ENCODE data around the gene HNRNPD. TPM values are rescaled to one million over a fixed set of nuclear protein-coding genes. Genes with fewer than 3 reads are reported as not detected.

The HNRNPD gene
- total and polyA plus RNA-seq, 2 of the 13 experiments (the other 11 are each of a cell fraction or from before 2014, with no cell fraction given), result 64.0 to 69.7 TPM

DNA sequence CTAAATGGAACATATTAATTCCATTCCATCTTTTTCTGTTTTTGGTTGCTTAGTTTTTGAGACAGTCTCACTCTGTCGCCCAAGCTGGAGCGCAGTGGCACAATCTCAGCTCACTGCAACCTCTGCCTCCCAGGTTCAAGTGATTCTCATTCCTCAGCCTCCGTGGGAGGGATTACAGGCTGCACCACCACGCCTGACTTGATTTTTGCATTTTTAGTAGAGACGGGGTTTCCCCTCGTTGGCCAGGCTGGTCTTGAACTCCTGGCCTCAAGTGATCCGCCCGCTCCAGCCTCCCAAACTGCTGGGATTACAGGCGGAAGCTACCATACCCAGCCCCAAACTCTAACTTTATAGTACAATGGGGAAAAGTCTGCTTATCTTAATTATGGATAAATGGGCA lies 11.2 kb downstream of the HNRNPD start:
- H3K9ac ChIP-seq (ENCODE audit: insufficient read depth, low read depth, low read length), result no peak overlapping the region
- H3K27me3 ChIP-seq (ENCODE audit: control insufficient read depth in 1 of 2, insufficient read depth in 2 of 2, low read length in 2 of 2), result no peaks in the 10 kb centered on the region
- peaks cover 99% of the 10 kb centered on the region for H3K79me2 ChIP-seq (ENCODE audit: insufficient read depth, low read length)
- 93% methylated on average over 9 of the region's 9 CpGs for WGBS (ENCODE audit: low lambda C conversion rate)
- no peak for ATAC-seq
- in situ Hi-C loops (cut with HindIII; ENCODE audit: extremely low pct_ligation_motif_present, low pct_unique_long_range_greater_than_20kb) (no loop called here), intact Hi-C loops (cut with micrococcal nuclease; ENCODE audit: unreplicated experiment) (loop anchor here (5.0 kb wide), 1 partner anchor 55 kb away; no protein-coding TSS in a partner anchor)
- H3K4me1 ChIP-seq (ENCODE audit: insufficient read depth, low read length), result peaks cover 64% of the 10 kb centered on the region
- no peak for DNase-seq (ENCODE audit: low spot score)
- no peak overlapping the region for H3K27ac ChIP-seq (ENCODE audit: extremely low read length, insufficient read depth, low read length)
- no peak for FAIRE-seq
- no peaks in the 10 kb centered on the region for H3K9me3 ChIP-seq (ENCODE audit: low read length)
- H3K4me2 ChIP-seq (ENCODE audit: low read depth, low read length), result 0 out of 2 replicates have a peak overlapping the region, but pooled peaks have one; percentile 15
- no TSS peak for BruUV-seq (replicated peaks)
- H3K4me3 ChIP-seq (replicated peaks in 1 of 3; ENCODE audit: insufficient read depth in 1 of 3, low read depth in 2 of 3, low read length in 3 of 3), result no peak overlapping the region
- POLR2A ChIA-PET, result no interaction called here
- CTCF ChIA-PET (ENCODE audit: low intra/inter-chr PET ratio, low total read pairs), result no interaction called here
- peaks cover 97% of the 10 kb centered on the region for H4K20me1 ChIP-seq (ENCODE audit: insufficient read depth, low read length)
- H3K36me3 ChIP-seq (replicated peaks in 1 of 2; ENCODE audit: control insufficient read depth in 1 of 2, insufficient read depth in 2 of 2, low read length in 2 of 2), result peaks cover 6 to 43% of the 10 kb centered on the region in 2 experiments
- H2AFZ ChIP-seq (ENCODE audit: low read length), result no peak overlapping the region
- TF ChIP-seq AHR (CRISPR knock-in tag; IDR thresholded peaks at IDR 0.05), result no peak
- no peak for TF ChIP-seq NFIC (IDR thresholded peaks at IDR 0.05; ENCODE audit: low read length)
- no peak for TF ChIP-seq TOPORS (CRISPR knock-in tag; IDR thresholded peaks at IDR 0.05)
- TF ChIP-seq, protein P1, sequence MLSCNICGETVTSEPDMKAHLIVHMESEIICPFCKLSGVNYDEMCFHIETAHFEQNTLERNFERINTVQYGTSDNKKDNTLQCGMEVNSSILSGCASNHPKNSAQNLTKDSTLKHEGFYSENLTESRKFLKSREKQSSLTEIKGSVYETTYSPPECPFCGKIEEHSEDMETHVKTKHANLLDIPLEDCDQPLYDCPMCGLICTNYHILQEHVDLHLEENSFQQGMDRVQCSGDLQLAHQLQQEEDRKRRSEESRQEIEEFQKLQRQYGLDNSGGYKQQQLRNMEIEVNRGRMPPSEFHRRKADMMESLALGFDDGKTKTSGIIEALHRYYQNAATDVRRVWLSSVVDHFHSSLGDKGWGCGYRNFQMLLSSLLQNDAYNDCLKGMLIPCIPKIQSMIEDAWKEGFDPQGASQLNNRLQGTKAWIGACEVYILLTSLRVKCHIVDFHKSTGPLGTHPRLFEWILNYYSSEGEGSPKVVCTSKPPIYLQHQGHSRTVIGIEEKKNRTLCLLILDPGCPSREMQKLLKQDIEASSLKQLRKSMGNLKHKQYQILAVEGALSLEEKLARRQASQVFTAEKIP (CRISPR knock-in tag; IDR thresholded peaks at IDR 0.05; ENCODE audit: borderline replicate concordance), result no peak
- TF ChIP-seq IRF2 (CRISPR knock-in tag; IDR thresholded peaks at IDR 0.05), result no peak
- no peak for TF ChIP-seq ELF1 (CRISPR knock-in tag; IDR thresholded peaks at IDR 0.05)
- no peak for TF ChIP-seq BATF2 (CRISPR knock-in tag; IDR thresholded peaks at IDR 0.05)
- TF ChIP-seq DBP (CRISPR knock-in tag; IDR thresholded peaks at IDR 0.05; ENCODE audit: not compliant biosample characterization), result no peak
- TF ChIP-seq ZNF761 (CRISPR knock-in tag; conservative IDR thresholded peaks at IDR 0.05), result no peak
- TF ChIP-seq TFE3 (CRISPR knock-in tag; IDR thresholded peaks at IDR 0.05), result no peak
- no peak for TF ChIP-seq BRD4 (CRISPR knock-in tag; IDR thresholded peaks at IDR 0.05)
- no peak for TF ChIP-seq DNMT3B (CRISPR knock-in tag; conservative IDR thresholded peaks at IDR 0.05)
- no peak for TF ChIP-seq ZNF841 (CRISPR knock-in tag; IDR thresholded peaks at IDR 0.05; ENCODE audit: borderline replicate concordance)
- TF ChIP-seq, protein P2, sequence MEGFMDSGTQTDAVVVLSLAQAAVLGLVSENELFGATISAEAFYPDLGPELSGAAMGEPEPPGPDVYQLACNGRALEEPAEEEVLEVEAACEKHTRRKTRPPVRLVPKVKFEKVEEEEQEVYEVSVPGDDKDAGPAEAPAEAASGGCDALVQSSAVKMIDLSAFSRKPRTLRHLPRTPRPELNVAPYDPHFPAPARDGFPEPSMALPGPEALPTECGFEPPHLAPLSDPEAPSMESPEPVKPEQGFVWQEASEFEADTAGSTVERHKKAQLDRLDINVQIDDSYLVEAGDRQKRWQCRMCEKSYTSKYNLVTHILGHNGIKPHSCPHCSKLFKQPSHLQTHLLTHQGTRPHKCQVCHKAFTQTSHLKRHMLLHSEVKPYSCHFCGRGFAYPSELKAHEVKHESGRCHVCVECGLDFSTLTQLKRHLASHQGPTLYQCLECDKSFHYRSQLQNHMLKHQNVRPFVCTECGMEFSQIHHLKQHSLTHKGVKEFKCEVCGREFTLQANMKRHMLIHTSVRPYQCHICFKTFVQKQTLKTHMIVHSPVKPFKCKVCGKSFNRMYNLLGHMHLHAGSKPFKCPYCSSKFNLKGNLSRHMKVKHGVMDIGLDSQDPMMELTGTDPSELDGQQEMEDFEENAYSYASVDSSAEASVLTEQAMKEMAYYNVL (CRISPR knock-in tag; IDR thresholded peaks at IDR 0.05; ENCODE audit: borderline replicate concordance), result no peak
- TF ChIP-seq MNT (IDR thresholded peaks at IDR 0.05), result no peak
- TF ChIP-seq PLSCR1 (CRISPR knock-in tag; IDR thresholded peaks at IDR 0.05; ENCODE audit: borderline replicate concordance), result no peak

Measured in HepG2 (cell line).